ENCODE measurements around the gene ANKRD63. TPM values are rescaled to one million over a fixed set of nuclear protein-coding genes. Genes with fewer than 3 reads are reported as not detected.

Gene ANKRD63
- total RNA-seq, 1 experiment from 2014 or later = not detected

- POLR2A ChIA-PET = interaction anchor here (0.8 to 5.7 kb wide), 6 partner anchors 11 to 245 kb away, joined by 3 to 62 read pairs (median 6); partner anchors contain the start of genes CCDC9B, KNSTRN and RPUSD2
- Mint-ChIP-seq H3K27ac (ENCODE audit: low read depth, unreplicated experiment) (no peak overlapping the region), H3K4me3 (ENCODE audit: unreplicated experiment) (peak overlapping the region; percentile 69), H3K4me1 (ENCODE audit: insufficient read depth, unreplicated experiment) (peaks cover 38% of the 10 kb centered on the region), H3K36me3 (ENCODE audit: insufficient read depth, unreplicated experiment) (peaks cover 14% of the 10 kb centered on the region), H3K27me3 (ENCODE audit: insufficient read depth, unreplicated experiment) (no peaks in the 10 kb centered on the region), H3K9me3 (ENCODE audit: unreplicated experiment) (no peaks in the 10 kb centered on the region)
- BruUV-seq (replicated peaks) = no TSS peak
- intact Hi-C loops (cut with micrococcal nuclease) = no loop called here
- CTCF ChIA-PET = interaction anchor here (0.6 to 7.5 kb wide), 7 partner anchors 14 to 98 kb away, joined by 3 to 123 read pairs (median 25); partner anchors contain the start of gene CCDC9B
- TF ChIP-seq CTCF (IDR thresholded peaks at IDR 0.05; ENCODE audit: unreplicated experiment) = no peak
- DNase-seq (ENCODE audit: unreplicated experiment) = no peak
Observed at GRCh38 chr15:40323953-40324937, 41.4 kb upstream of the ANKRD63 start.

- H3K4me3 Mint-ChIP-seq (ENCODE audit: unreplicated experiment) = peak within 1 kb of the TSS; percentile 69
- H3K4me1 Mint-ChIP-seq (ENCODE audit: insufficient read depth, unreplicated experiment) = peaks cover 30% of the 10 kb centered on the region
- DNase-seq (ENCODE audit: unreplicated experiment) = peak; percentile 89
- intact Hi-C loops (cut with micrococcal nuclease) = no loop called here
- POLR2A ChIA-PET = interaction anchor here (0.7 to 2.3 kb wide), 11 partner anchors 10 to 541 kb away, joined by 3 to 10 read pairs (median 5); partner anchors contain the start of genes CCDC9B, FSIP1 and PAK6
- no TSS peak for BruUV-seq (replicated peaks)
- TF ChIP-seq CTCF (IDR thresholded peaks at IDR 0.05; ENCODE audit: unreplicated experiment) = peak; percentile 32
- H3K36me3 Mint-ChIP-seq (ENCODE audit: insufficient read depth, unreplicated experiment) = peaks cover 14% of the 10 kb centered on the region
- H3K27ac Mint-ChIP-seq (ENCODE audit: low read depth, unreplicated experiment) = no peak within 1 kb of the TSS
- CTCF ChIA-PET = interaction anchor here (0.6 to 7.1 kb wide), 13 partner anchors 11 to 714 kb away, joined by 3 to 123 read pairs (median 7); partner anchors contain the start of genes CCDC9B and IVD
- no peaks in the 10 kb centered on the region for H3K27me3 Mint-ChIP-seq (ENCODE audit: insufficient read depth, unreplicated experiment)
- H3K9me3 Mint-ChIP-seq (ENCODE audit: unreplicated experiment) = no peaks in the 10 kb centered on the region
Observed at GRCh38 chr15:40323239-40323952, 40.5 kb upstream of the ANKRD63 start, which contains the start of gene INAFM2. Gene INAFM2 (plus strand): TSS chr15:40323692. CDS start chr15:40324056, 364 bp downstream.

GRCh38 chr15:40322531-40323238 lies 39.8 kb upstream of the ANKRD63 start:
- Mint-ChIP-seq H3K4me3 (ENCODE audit: unreplicated experiment) (peak overlapping the region; percentile 69), H3K27ac (ENCODE audit: low read depth, unreplicated experiment) (no peak overlapping the region), H3K9me3 (ENCODE audit: unreplicated experiment) (no peaks in the 10 kb centered on the region), H3K4me1 (ENCODE audit: insufficient read depth, unreplicated experiment) (peaks cover 23% of the 10 kb centered on the region), H3K27me3 (ENCODE audit: insufficient read depth, unreplicated experiment) (no peaks in the 10 kb centered on the region), H3K36me3 (ENCODE audit: insufficient read depth, unreplicated experiment) (peaks cover 13% of the 10 kb centered on the region)
- intact Hi-C loops (cut with micrococcal nuclease) = no loop called here
- BruUV-seq (replicated peaks) = no TSS peak
- no peak for TF ChIP-seq CTCF (IDR thresholded peaks at IDR 0.05; ENCODE audit: unreplicated experiment)
- ChIA-PET CTCF (interaction anchor here (0.7 to 7.1 kb wide), 16 partner anchors 9 to 713 kb away, joined by 3 to 123 read pairs (median 8); partner anchors contain the start of genes CCDC9B and IVD), POLR2A (interaction anchor here (0.7 to 2.3 kb wide), 11 partner anchors 9 to 540 kb away, joined by 3 to 10 read pairs (median 5); partner anchors contain the start of genes CCDC9B, FSIP1 and PAK6)
- no peak for DNase-seq (ENCODE audit: unreplicated experiment)
